Inflammatory macrophage (primary cell): ENCODE data around the gene VSTM4.
A peak's percentile ranks its signal among the peaks of the same experiment; 100 is the strongest.

Experiments used
- DNase-seq, 2 donors: peaks; one replicate each; pipeline ENCODE4 v3.0.0-alpha.2; 2020 to 2022

Gene VSTM4

GRCh38 chr10:49001870-49002672 is 113.3 kb downstream of the VSTM4 start:
- DNase-seq: no peak

- DNase-seq: no peak
Measured at GRCh38 chr10:49001402-49001801, 113.9 kb downstream of the VSTM4 start.

- no peak for DNase-seq
Measured at GRCh38 chr10:49000437-49001398, 114.6 kb downstream of the VSTM4 start.

GRCh38 chr10:48999346-48999745 is 116.0 kb downstream of the VSTM4 start:
- DNase-seq: no peak

GRCh38 chr10:48996329-48996728 is 119.0 kb downstream of the VSTM4 start:
- no peak for DNase-seq

GRCh38 chr10:48993627-48994026 is 121.7 kb downstream of the VSTM4 start:
- DNase-seq: no peak

- DNase-seq: no peak
Measured at GRCh38 chr10:48990226-48990625, 125.1 kb downstream of the VSTM4 start.

- DNase-seq: no peak
Measured at GRCh38 chr10:48985621-48986158, 129.6 kb downstream of the VSTM4 start.

GRCh38 chr10:48983648-48984351 is 131.5 kb downstream of the VSTM4 start:
- peak in 1 of 2 donors; percentile 16 for DNase-seq

- no peak for DNase-seq
Measured at GRCh38 chr10:48982584-48982983, 132.7 kb downstream of the VSTM4 start.

GRCh38 chr10:48981310-48981907 is 133.9 kb downstream of the VSTM4 start:
- DNase-seq: peak; percentile 9 to 31

- no peak for DNase-seq
Measured at GRCh38 chr10:48978318-48978717, 137.0 kb downstream of the VSTM4 start.

- DNase-seq: peak in 1 of 2 donors; percentile 5
Measured at GRCh38 chr10:48976196-48976595, 139.1 kb downstream of the VSTM4 start.

- no peak for DNase-seq
Measured at GRCh38 chr10:48974510-48975156, 140.7 kb downstream of the VSTM4 start.

- no peak for DNase-seq
Measured at GRCh38 chr10:48973065-48973464, 142.3 kb downstream of the VSTM4 start.

- DNase-seq: no peak
Measured at GRCh38 chr10:48970654-48971053, 144.7 kb downstream of the VSTM4 start.

GRCh38 chr10:48970046-48970445 is 145.3 kb downstream of the VSTM4 start:
- no peak for DNase-seq

GRCh38 chr10:48968036-48968435 is 147.3 kb downstream of the VSTM4 start:
- no peak for DNase-seq

GRCh38 chr10:48965460-48965859 is 149.9 kb downstream of the VSTM4 start:
- no peak for DNase-seq
